HEK293T (cell line): ENCODE data around the gene COPG2.

Source experiments
- CTCF ChIA-PET: fragments of 350-600 bp; formaldehyde crosslinking; extraction: SDS; loops from one replicate; lab custom pipeline; 2021; ENCODE audit warnings: antibody characterized with exemption, inconsistent platforms; lab: Yijun Ruan, JAX
- POLR2A ChIA-PET: fragments of 350-600 bp; formaldehyde crosslinking; extraction: SDS; loops from one replicate; lab custom pipeline; 2020; ENCODE audit warnings: antibody characterized with exemption, inconsistent platforms; lab: Yijun Ruan, JAX
- DNase-seq: peaks from one replicate; pipeline ENCODE4 v3.0.0; 2012; ENCODE audit warnings: mixed read lengths; ENCODE audit errors: extremely low spot score
- ARNT ChIP-seq: fragments of 450-650 bp; IDR thresholded peaks from 2 replicates; pipeline ENCODE4 v1.6.1; 2017; ENCODE audit warnings: mild to moderate bottlenecking
- BHLHE40 ChIP-seq: fragments of 450-650 bp; IDR thresholded peaks from 2 replicates; pipeline ENCODE4 v1.6.1; 2016; ENCODE audit warnings: mild to moderate bottlenecking, moderate library complexity, borderline replicate concordance
- CTBP1 ChIP-seq: fragments of 450-650 bp; IDR thresholded peaks from 2 replicates; pipeline ENCODE4 v1.6.1; 2016; ENCODE audit warnings: borderline replicate concordance
- ELF4 ChIP-seq: fragments of 450-650 bp; IDR thresholded peaks from 2 replicates; pipeline ENCODE4 v1.6.1; 2017; ENCODE audit warnings: antibody characterized with exemption
- FOXA1 ChIP-seq: fragments of 450-650 bp; IDR thresholded peaks from 2 replicates; pipeline ENCODE4 v1.6.1; 2016; ENCODE audit warnings: mild to moderate bottlenecking
- FOXK2 ChIP-seq: fragments of 450-650 bp; IDR thresholded peaks from 2 replicates; pipeline ENCODE4 v1.6.1; 2016; ENCODE audit warnings: mild to moderate bottlenecking
- FOXM1 ChIP-seq: fragments of 450-650 bp; IDR thresholded peaks from 2 replicates; pipeline ENCODE4 v1.6.1; 2017; ENCODE audit warnings: mild to moderate bottlenecking, borderline replicate concordance
- HDGF ChIP-seq: fragments of 450-650 bp; IDR thresholded peaks from 2 replicates; pipeline ENCODE4 v1.6.1; 2017; ENCODE audit warnings: antibody characterized with exemption, borderline replicate concordance
- L3MBTL2 ChIP-seq: fragments of 450-650 bp; conservative IDR thresholded peaks from 2 replicates; pipeline ENCODE4 v1.6.1; 2016; ENCODE audit warnings: mild to moderate bottlenecking
- LEF1 ChIP-seq: fragments of 450-650 bp; IDR thresholded peaks from 2 replicates; pipeline ENCODE4 v1.6.1; 2017; ENCODE audit warnings: mild to moderate bottlenecking, borderline replicate concordance
- NFRKB ChIP-seq: fragments of 450-650 bp; IDR thresholded peaks from 2 replicates; pipeline ENCODE4 v1.6.1; 2016; ENCODE audit warnings: mild to moderate bottlenecking, moderate library complexity
- PKNOX1 ChIP-seq: fragments of 450-650 bp; IDR thresholded peaks from 2 replicates; pipeline ENCODE4 v1.6.1; 2016
- SP1 ChIP-seq: fragments of 450-650 bp; IDR thresholded peaks from 2 replicates; pipeline ENCODE4 v1.6.1; 2017
- SUZ12 ChIP-seq: fragments of 450-650 bp; IDR thresholded peaks from 2 replicates; pipeline ENCODE4 v1.6.1; 2016; ENCODE audit warnings: mild to moderate bottlenecking
- TARDBP ChIP-seq: fragments of 450-650 bp; IDR thresholded peaks from 2 replicates; pipeline ENCODE4 v1.6.1; 2016
- ZNF384 ChIP-seq: fragments of 450-650 bp; IDR thresholded peaks from 2 replicates; pipeline ENCODE4 v1.6.1; 2016

COPG2 gene

GRCh38 chr7:130648580-130648979, 20.0 kb downstream of the COPG2 start:
- CTCF ChIA-PET: no interaction called here
- DNase-seq: no peak
- POLR2A ChIA-PET: no interaction called here
- TF ChIP-seq FOXM1: no peak
- no peak for TF ChIP-seq NFRKB
- no peak for TF ChIP-seq L3MBTL2
- no peak for TF ChIP-seq BHLHE40
- no peak for TF ChIP-seq ARNT
- TF ChIP-seq HDGF: no peak

GRCh38 chr7:130642383-130642782, 26.2 kb downstream of the COPG2 start:
- CTCF ChIA-PET: no interaction called here
- TF ChIP-seq PKNOX1: no peak
- POLR2A ChIA-PET: no interaction called here
- no peak for DNase-seq

GRCh38 chr7:130641497-130641896, 27.1 kb downstream of the COPG2 start:
- no peak for DNase-seq
- ChIA-PET POLR2A (no interaction called here), CTCF (no interaction called here)
- TF ChIP-seq ARNT (no peak), CTBP1 (no peak), L3MBTL2 (no peak), FOXK2 (no peak), ZNF384 (no peak)

- ChIA-PET POLR2A (no interaction called here), CTCF (no interaction called here)
- no peak for TF ChIP-seq HDGF
- no peak for TF ChIP-seq FOXM1
- no peak for TF ChIP-seq NFRKB
- no peak for TF ChIP-seq FOXK2
- no peak for TF ChIP-seq FOXA1
- TF ChIP-seq ELF4: no peak
- TF ChIP-seq TARDBP: no peak
- TF ChIP-seq PKNOX1: no peak
- no peak for TF ChIP-seq BHLHE40
- no peak for TF ChIP-seq ZNF384
- no peak for TF ChIP-seq CTBP1
- TF ChIP-seq LEF1: no peak
- TF ChIP-seq SP1: no peak
- no peak for TF ChIP-seq L3MBTL2
- no peak for TF ChIP-seq SUZ12
- TF ChIP-seq ARNT: no peak
- DNase-seq: no peak
Measured at GRCh38 chr7:130641040-130641439, 27.5 kb downstream of the COPG2 start.

- TF ChIP-seq HDGF: no peak
- TF ChIP-seq FOXK2: no peak
- TF ChIP-seq SUZ12: no peak
- no peak for TF ChIP-seq TARDBP
- TF ChIP-seq FOXA1: no peak
- ChIA-PET POLR2A (no interaction called here), CTCF (no interaction called here)
- DNase-seq: no peak
Measured at GRCh38 chr7:130639388-130639787, 29.2 kb downstream of the COPG2 start.

GRCh38 chr7:130632111-130632510, 36.4 kb downstream of the COPG2 start:
- CTCF ChIA-PET: no interaction called here
- DNase-seq: no peak
- TF ChIP-seq ARNT: no peak
- no peak for TF ChIP-seq FOXA1
- no peak for TF ChIP-seq CTBP1
- no peak for TF ChIP-seq SUZ12
- TF ChIP-seq HDGF: no peak
- no peak for TF ChIP-seq LEF1
- no peak for TF ChIP-seq ELF4
- no peak for TF ChIP-seq FOXK2
- no peak for TF ChIP-seq NFRKB
- TF ChIP-seq BHLHE40: no peak
- TF ChIP-seq L3MBTL2: no peak
- TF ChIP-seq PKNOX1: no peak
- POLR2A ChIA-PET: no interaction called here

- TF ChIP-seq HDGF (no peak), BHLHE40 (no peak), FOXM1 (no peak), FOXK2 (no peak), PKNOX1 (no peak), SP1 (no peak), NFRKB (no peak), CTBP1 (no peak), TARDBP (no peak), FOXA1 (no peak), ARNT (no peak), ZNF384 (no peak), L3MBTL2 (no peak)
- ChIA-PET POLR2A (no interaction called here), CTCF (no interaction called here)
- no peak for DNase-seq
Measured at GRCh38 chr7:130628901-130629300, 39.6 kb downstream of the COPG2 start.
